Skeletal muscle satellite cell (primary cell): Measurements from ENCODE around the gene BTBD9.

Source experiments
- H3K27me3 ChIP-seq: 2 replicates; pipeline ENCODE4 v1.7.0; 2013; ENCODE audit warnings: low read length; ENCODE audit not compliant: control insufficient read depth, insufficient read depth
- H3K36me3 ChIP-seq: 2 replicates; pipeline ENCODE4 v1.7.0; 2013; ENCODE audit warnings: mild to moderate bottlenecking, control low read depth, low read length; ENCODE audit not compliant: insufficient read depth
- H3K4me1 ChIP-seq: 2 replicates; pipeline ENCODE4 v1.7.0; 2013; ENCODE audit warnings: low read length; ENCODE audit not compliant: control insufficient read depth, insufficient read depth
- H3K4me2 ChIP-seq: 2 replicates; pipeline ENCODE4 v1.7.0; 2013; ENCODE audit warnings: mild to moderate bottlenecking, low read length
- H3K4me3 ChIP-seq: 2 replicates; pipeline ENCODE4 v1.7.0; 2013; ENCODE audit warnings: low read length
- H3K9ac ChIP-seq: 2 replicates; pipeline ENCODE4 v1.7.0; 2013; ENCODE audit warnings: mild to moderate bottlenecking, low read depth, low read length, moderate library complexity
- H3K9me3 ChIP-seq: replicated peaks from 2 replicates; pipeline ENCODE4 v1.7.0; 2013; ENCODE audit warnings: mild to moderate bottlenecking, control low read depth, low read length

Gene BTBD9

GRCh38 chr6:38323216-38323615 lies 316.5 kb downstream of the BTBD9 start:
- no peak overlapping the region for H3K9ac ChIP-seq
- H3K4me1 ChIP-seq: no peaks in the 10 kb centered on the region
- H3K4me3 ChIP-seq: no peak overlapping the region
- H3K9me3 ChIP-seq: no peaks in the 10 kb centered on the region
- no peak overlapping the region for H3K4me2 ChIP-seq
- no peaks in the 10 kb centered on the region for H3K36me3 ChIP-seq
- no peaks in the 10 kb centered on the region for H3K27me3 ChIP-seq

- H3K36me3 ChIP-seq: no peaks in the 10 kb centered on the region
- H3K4me2 ChIP-seq: no peak overlapping the region
- no peak overlapping the region for H3K9ac ChIP-seq
- no peaks in the 10 kb centered on the region for H3K4me1 ChIP-seq
- H3K9me3 ChIP-seq: no peaks in the 10 kb centered on the region
- no peaks in the 10 kb centered on the region for H3K27me3 ChIP-seq
- H3K4me3 ChIP-seq: no peak overlapping the region
These were observed 317.6 kb downstream of the BTBD9 start for GRCh38 chr6:38322138-38322537.

- no peaks in the 10 kb centered on the region for H3K36me3 ChIP-seq
- no peak overlapping the region for H3K9ac ChIP-seq
- no peak overlapping the region for H3K4me3 ChIP-seq
- no peaks in the 10 kb centered on the region for H3K4me1 ChIP-seq
- H3K27me3 ChIP-seq: no peaks in the 10 kb centered on the region
- H3K4me2 ChIP-seq: no peak overlapping the region
- H3K9me3 ChIP-seq: no peaks in the 10 kb centered on the region
These were observed 318.9 kb downstream of the BTBD9 start for GRCh38 chr6:38320843-38321242.

- no peak overlapping the region for H3K9ac ChIP-seq
- no peak overlapping the region for H3K4me3 ChIP-seq
- H3K36me3 ChIP-seq: no peaks in the 10 kb centered on the region
- no peaks in the 10 kb centered on the region for H3K9me3 ChIP-seq
- no peak overlapping the region for H3K4me2 ChIP-seq
- H3K4me1 ChIP-seq: no peaks in the 10 kb centered on the region
- H3K27me3 ChIP-seq: no peaks in the 10 kb centered on the region
These were observed 319.4 kb downstream of the BTBD9 start for GRCh38 chr6:38320358-38320757.

DNA sequence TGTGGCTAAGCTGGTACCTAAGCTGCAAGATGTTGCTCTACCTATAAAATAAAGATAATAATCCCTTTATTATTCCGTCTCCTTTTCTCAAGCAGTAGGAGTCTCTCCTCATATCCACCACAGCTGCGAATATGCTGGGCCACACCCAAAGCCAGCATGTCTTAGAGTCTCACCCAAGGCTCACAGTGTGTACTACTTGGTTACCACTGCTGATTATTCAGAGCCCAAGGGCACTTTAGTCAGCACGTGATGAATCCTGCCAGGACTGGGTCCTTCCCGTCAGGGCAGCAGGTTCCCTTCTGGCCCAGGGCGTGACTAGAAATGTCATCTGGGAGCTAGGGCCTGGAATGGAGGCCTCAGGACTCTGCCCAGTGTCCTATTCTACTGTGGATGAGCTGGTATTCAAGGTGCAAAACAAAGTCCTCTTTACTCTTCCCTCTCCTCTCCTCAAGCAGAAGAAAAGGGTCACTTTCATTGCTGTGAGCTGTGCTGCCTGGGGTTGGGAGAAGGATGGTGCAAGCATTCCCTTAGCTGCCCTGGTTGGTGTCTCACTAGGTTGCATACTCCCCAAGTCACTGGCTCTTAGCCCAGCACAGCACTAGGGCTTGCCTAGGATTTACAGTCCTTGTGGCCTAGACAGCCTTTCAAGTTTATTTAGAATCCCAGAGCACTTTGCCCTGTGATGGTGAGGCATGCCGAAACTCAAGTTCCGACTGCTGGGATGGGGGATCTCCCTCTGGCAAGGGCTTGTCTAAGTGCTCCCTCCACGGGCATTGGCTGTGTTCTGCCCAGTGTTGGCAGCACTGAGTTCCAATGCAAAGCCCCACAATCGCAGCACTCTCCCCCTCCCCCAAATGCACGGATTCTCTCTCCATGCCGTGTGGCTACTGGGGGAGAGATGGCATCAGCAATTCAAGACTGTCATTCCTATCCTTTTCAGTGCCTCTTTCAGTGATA lies 320.2 kb downstream of the BTBD9 start:
- Histone ChIP-seq H3K4me2 (no peak overlapping the region), H3K4me1 (no peaks in the 10 kb centered on the region), H3K4me3 (no peak overlapping the region), H3K36me3 (no peaks in the 10 kb centered on the region), H3K9ac (no peak overlapping the region), H3K27me3 (no peaks in the 10 kb centered on the region), H3K9me3 (no peaks in the 10 kb centered on the region)

DNA sequence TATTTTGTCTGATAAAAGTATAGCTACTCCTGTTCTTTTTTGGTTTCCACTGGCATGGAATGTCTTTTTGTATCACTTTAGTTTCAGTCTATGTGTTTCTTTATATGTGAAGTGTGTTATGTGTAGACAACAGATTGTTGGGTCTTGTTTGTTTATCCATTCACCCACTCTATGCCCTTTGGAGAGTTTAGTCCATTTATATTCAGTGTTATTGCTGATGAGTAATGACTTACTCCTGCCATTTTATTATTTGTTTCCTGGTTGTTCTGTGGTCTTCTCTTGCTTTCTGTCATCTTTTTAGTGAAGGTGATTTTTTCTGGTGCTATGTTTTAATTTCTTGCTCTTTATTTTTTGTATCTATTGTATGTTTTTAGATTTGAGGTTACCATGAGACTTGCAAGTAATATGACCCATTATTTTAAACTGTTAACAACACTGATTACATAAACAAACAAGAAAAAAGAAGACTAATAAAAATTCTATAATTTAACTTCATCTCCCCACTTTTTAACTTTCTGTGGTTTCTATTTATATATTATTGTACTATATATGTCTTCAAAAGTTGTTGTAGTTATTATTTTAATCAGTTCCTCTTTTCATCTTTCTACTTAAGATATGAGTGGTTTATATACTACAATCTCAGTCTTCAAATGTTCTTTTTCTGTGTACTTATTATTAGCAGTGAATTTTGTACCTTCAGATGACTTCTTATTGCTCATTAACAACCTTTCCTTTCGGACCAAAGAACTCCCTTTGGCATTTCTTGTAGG lies 323.4 kb downstream of the BTBD9 start:
- Histone ChIP-seq H3K36me3 (no peaks in the 10 kb centered on the region), H3K9ac (no peak overlapping the region), H3K4me3 (no peak overlapping the region), H3K4me2 (no peak overlapping the region), H3K27me3 (no peaks in the 10 kb centered on the region), H3K9me3 (no peaks in the 10 kb centered on the region), H3K4me1 (no peaks in the 10 kb centered on the region)

GRCh38 chr6:38311201-38311600 lies 328.5 kb downstream of the BTBD9 start:
- Histone ChIP-seq H3K36me3 (no peaks in the 10 kb centered on the region), H3K4me2 (no peak overlapping the region), H3K4me3 (no peak overlapping the region), H3K4me1 (no peaks in the 10 kb centered on the region), H3K9ac (no peak overlapping the region), H3K27me3 (no peaks in the 10 kb centered on the region), H3K9me3 (no peaks in the 10 kb centered on the region)

GRCh38 chr6:38310061-38310460 lies 329.7 kb downstream of the BTBD9 start:
- Histone ChIP-seq H3K4me3 (no peak overlapping the region), H3K4me1 (no peaks in the 10 kb centered on the region), H3K4me2 (no peak overlapping the region), H3K27me3 (no peaks in the 10 kb centered on the region), H3K36me3 (no peaks in the 10 kb centered on the region), H3K9me3 (no peaks in the 10 kb centered on the region), H3K9ac (no peak overlapping the region)

GRCh38 chr6:38307740-38308139 lies 332.0 kb downstream of the BTBD9 start:
- H3K4me1 ChIP-seq: no peaks in the 10 kb centered on the region
- H3K4me2 ChIP-seq: no peak overlapping the region
- no peak overlapping the region for H3K4me3 ChIP-seq
- no peaks in the 10 kb centered on the region for H3K27me3 ChIP-seq
- H3K36me3 ChIP-seq: no peaks in the 10 kb centered on the region
- no peaks in the 10 kb centered on the region for H3K9me3 ChIP-seq
- H3K9ac ChIP-seq: no peak overlapping the region

DNA sequence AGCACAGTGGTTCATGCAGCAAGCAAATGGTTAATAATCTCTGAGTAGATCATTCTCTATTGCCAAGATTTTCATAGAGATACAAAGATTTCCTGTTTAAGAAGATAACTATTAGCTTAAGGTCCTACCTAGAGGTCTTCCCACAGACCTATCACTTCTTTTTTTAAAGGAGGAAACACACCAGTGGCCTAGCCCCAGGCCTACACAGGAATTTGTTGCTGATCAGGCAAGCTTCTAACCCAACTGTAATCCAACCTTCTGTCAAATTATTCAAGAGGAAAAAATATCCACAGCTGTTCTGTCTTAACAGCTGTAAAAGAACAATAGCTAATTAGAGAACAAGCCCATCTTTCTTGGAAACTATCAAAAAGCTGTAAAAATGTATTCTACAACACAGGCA lies 332.8 kb downstream of the BTBD9 start:
- H3K4me3 ChIP-seq: no peak overlapping the region
- H3K4me2 ChIP-seq: no peak overlapping the region
- H3K27me3 ChIP-seq: no peaks in the 10 kb centered on the region
- H3K4me1 ChIP-seq: no peaks in the 10 kb centered on the region
- H3K9ac ChIP-seq: no peak overlapping the region
- H3K36me3 ChIP-seq: no peaks in the 10 kb centered on the region
- no peaks in the 10 kb centered on the region for H3K9me3 ChIP-seq

- Histone ChIP-seq H3K4me3 (no peak overlapping the region), H3K27me3 (no peaks in the 10 kb centered on the region), H3K36me3 (no peaks in the 10 kb centered on the region), H3K4me1 (no peaks in the 10 kb centered on the region), H3K4me2 (no peak overlapping the region), H3K9me3 (no peaks in the 10 kb centered on the region), H3K9ac (no peak overlapping the region)
These were observed 333.6 kb downstream of the BTBD9 start for GRCh38 chr6:38305995-38306681.
